AG08395 (cell line): Measurements from ENCODE around the gene DNASE1L1.

ENCODE experiments used
- DNase-seq: peaks from one replicate; pipeline ENCODE4 v3.0.0; 2012; ENCODE audit warnings: mixed read lengths, low spot score

Gene DNASE1L1

GRCh38 chrX:154409222-154409871 lies at the start of gene DNASE1L1:
TSS of gene DNASE1L1 (minus strand) at chrX:154409254. CDS start at chrX:154405568, 3,686 bp downstream.
- peak; percentile 64 for DNase-seq

- DNase-seq: peak; percentile 60
Measured at GRCh38 chrX:154458116-154458953, 49.3 kb upstream of the DNASE1L1 start, which contains the start of gene PLXNA3. TSS of gene PLXNA3 (plus strand) at chrX:154458281. CDS start at chrX:154460184, 1,903 bp downstream.

DNA sequence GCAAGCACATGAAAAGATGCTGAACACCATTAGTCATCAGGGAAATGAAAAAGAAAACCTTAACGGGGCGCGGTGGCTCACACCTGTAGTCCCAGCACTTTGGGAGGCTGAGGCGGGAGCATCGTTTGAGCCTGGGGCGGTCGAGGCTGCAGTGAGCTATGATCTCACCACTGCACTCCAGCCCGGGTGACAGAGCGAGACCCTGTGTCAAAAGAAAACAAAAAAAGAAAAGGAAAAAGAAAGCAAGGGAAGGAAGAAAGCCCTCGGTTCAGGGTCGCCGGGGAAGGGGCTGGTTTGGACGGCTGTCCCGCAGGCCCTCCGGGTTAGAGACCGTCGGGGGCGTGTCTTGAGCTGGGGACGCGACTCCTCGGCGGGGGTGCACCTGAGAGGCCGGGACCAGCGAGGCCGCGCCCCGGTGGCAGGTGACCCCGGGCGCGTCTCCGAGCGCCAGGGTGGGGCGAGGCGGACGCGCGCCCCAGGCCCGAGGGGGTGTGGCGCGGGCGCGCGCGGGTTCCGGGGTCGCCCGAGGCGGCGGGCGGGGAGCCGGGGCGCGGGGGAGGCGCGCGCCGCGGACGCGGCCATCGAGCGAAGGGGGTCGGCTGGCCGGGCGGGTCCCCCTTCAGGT lies 48.5 kb upstream of the DNASE1L1 start:
- peak; percentile 46 for DNase-seq

DNA sequence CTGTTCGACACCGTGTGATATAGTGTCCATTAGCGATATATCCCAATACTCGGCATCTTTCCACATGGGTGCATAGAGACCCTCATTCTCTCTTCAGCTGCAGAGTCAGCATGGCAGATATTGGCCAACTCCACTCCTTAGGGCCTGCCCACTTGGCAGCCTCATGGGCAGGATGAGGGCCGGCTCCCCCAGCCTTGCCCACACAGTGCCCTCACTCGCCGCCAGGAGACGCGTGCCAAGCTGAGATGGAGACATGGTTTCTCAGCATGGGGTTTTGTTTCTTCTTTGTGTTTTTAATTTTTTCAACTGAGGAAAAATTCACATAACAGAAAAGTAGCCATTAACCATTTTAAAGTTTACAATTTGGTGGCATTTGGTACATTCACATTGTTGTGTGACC lies 43.8 kb upstream of the DNASE1L1 start:
- no peak for DNase-seq

GRCh38 chrX:154450312-154450711 lies 41.3 kb upstream of the DNASE1L1 start:
- DNase-seq: no peak

DNA sequence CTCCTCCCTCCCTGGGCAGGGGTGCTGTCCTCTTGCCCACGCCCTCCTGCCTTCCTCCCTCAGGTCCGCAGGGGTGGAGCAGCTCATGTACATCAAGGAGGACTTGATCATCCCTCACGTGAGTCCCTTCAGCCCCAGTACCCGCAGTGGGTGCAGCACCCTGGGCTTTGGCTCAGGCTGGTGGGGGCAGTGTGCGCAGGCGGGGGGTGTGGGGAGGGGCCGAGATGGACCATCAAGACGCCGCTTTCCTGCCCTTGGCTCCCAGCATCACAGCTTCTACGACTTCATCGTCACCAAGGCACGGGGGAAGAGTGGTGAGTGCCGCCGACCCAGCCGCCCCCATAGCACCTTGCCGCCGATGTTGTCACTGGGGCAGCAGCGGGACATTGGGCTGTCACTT lies 40.6 kb upstream of the DNASE1L1 start:
- DNase-seq: no peak

- no peak for DNase-seq
Measured at GRCh38 chrX:154448484-154448883, 39.4 kb upstream of the DNASE1L1 start.

GRCh38 chrX:154446430-154446829 lies 37.4 kb upstream of the DNASE1L1 start:
- no peak for DNase-seq

DNA sequence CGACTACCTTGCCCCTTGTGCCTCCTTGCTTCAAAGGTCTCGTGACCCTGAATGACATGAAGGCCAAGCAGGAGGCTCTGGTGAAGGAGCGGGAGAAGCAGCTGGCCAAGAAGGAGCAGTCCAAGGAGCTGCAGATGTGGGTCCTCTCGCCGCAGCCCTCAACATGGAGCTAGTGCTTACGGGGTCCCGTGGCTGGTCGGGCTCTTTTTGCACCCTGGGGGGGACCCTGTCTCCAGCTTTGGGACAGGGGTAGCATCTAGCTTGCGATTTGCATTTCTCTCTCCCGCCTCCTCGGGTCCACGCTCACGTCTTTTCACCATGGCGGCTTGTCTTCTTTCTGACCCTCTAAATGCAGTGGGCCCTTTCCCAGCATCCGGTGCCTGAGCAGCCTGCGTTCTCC lies 36.7 kb upstream of the DNASE1L1 start:
- DNase-seq: no peak

- DNase-seq: no peak
Measured at GRCh38 chrX:154444755-154445246, 35.7 kb upstream of the DNASE1L1 start.

GRCh38 chrX:154443992-154444754 lies 35.1 kb upstream of the DNASE1L1 start, which contains the start of gene FAM50A:
TSS of gene FAM50A (plus strand) at chrX:154444141. CDS start at chrX:154444236, 95 bp downstream.
- peak; percentile 85 for DNase-seq

GRCh38 chrX:154443479-154443910 lies 34.4 kb upstream of the DNASE1L1 start:
- DNase-seq: no peak

DNA sequence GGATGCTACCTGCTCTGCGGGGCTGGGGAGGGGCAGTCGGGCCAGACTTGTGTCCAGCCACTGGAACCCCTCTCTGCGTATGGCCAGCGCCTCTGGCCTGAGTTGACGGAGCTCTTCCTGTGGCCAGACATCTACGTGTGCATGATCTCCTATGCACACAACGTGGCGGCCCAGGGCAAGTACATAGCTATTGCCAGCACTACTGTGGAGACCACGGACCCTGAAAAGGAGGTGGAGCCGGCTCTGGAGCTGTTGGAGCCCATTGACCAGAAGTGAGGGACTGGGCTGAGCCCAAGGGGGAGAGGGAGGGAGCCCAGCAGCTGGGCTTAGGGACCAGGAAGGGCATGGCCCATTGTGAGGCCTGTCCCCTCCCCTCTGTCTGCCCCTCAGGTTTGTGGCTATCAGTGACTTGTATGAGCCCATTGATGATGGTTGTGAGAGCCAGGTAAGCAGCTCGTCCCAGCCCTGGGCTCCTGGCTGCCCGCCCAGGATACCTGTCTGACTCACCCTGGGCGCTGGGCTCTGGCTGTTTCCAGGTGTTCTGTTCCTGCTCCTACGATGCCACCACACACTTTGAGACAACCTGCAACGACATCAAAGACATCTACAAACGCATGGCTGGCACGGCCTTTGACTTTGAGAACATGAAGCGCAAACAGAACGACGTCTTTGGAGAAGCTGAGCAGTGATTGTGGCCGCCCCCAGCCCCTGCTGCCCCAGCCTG lies 33.1 kb upstream of the DNASE1L1 start:
- DNase-seq: no peak

DNA sequence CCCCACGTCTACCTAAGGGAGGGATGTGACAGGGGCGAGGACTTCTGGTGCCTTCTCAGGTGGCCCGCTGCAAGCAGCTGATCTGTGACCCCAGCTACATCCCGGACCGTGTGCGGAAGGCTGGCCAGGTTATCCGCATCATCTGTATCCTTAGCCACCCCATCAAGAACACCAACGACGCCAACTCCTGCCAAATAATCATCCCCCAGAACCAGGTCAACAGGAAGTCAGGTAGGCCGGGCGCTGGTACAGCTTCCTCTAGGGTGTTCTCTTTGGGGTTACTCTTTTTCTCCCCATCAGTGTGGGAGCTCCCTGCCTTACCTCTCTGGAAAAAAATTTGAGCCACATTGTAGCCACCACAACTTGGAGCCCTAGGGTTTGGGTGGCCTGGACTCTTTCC lies 32.5 kb upstream of the DNASE1L1 start:
- no peak for DNase-seq

DNA sequence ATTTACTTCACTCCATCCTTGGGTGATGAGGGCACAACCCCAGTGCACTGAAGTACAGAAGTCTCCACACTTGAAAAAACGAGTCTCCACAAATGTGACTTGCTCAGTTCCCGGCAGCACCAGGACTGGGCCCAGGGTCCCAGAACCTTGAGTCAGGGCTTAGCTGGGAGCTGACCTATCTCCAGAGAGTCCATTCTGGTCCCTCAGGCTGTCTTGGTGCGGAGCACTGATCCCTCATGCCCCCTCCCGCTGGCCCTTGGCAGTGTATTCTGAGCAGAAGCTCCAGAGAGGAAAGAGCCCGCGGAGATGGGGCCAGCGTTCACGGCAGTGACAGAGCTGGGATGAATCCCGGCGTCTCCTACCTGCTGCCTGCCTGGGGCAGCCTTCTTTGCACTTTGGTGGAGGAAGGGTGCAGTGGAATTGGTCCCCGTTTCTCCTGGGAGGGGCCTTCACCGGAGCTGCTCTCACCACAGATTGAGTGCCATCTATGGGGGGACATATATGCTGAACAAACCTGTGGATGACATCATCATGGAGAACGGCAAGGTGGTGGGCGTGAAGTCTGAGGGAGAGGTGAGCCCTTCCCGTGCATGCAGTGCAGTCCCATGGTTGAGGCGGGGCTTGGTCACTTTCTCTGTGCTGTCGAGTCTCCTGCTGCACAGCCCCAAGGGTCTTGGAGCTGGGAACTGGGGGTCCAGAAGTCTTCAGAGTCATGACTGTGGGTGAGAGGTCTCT lies 31.7 kb upstream of the DNASE1L1 start:
- no peak for DNase-seq

- DNase-seq: no peak
Measured at GRCh38 chrX:154439841-154440240, 30.8 kb upstream of the DNASE1L1 start.

GRCh38 chrX:154437971-154438893 lies 29.2 kb upstream of the DNASE1L1 start:
- DNase-seq: no peak

- peak; percentile 38 for DNase-seq
Measured at GRCh38 chrX:154436983-154437752, 28.1 kb upstream of the DNASE1L1 start, which contains the start of gene GDI1. TSS of gene GDI1 (plus strand) at chrX:154437154. CDS start at chrX:154437255, 101 bp downstream.
